ENCODE measurements around the gene TSEN15.

DNA sequence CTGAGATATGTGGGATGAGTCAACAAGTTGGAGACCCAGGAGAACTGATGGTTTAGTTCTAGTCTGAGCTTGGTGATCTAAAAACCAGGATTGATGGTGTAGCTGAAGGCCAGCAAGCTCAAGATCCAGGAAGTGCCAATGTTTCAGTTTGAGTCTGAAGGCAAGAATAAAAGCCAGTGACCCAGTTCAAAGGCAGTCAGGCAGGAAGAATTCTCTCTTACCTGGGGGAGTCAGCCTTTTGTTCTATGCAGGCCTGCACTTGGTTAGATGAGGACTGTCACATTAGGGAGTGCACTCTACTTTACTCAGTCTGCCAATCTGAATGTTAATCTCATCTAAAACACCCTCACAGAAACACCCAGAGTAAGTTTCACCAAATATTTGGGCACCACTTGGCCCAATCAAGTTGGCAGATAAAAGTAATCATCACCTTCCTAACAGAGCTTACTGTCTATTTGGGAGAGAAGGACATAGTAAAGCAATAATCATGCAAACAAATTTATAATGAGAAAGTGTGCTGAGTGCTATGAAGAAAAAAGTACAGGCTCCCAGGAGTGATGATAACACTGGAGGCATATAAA, 63.4 kb downstream of the TSEN15 start:
- TF ChIP-seq POLR2A (IDR thresholded peaks at IDR 0.05), result no peak
- no peak for TF ChIP-seq CTCF (IDR thresholded peaks at IDR 0.05)
